HEK293 (cell line): ENCODE data around the gene RIPOR3.

Experiments
- CTCF ChIP-seq: fragments of 450-650 bp; formaldehyde crosslinking; IDR thresholded peaks from 2 replicates; pipeline ENCODE4 v1.5.1; 2016; ENCODE audit warnings: missing biosample characterization, missing genetic modification characterization
- ZBTB21 ChIP-seq: fragments of 450-650 bp; formaldehyde crosslinking; IDR thresholded peaks from 2 replicates; pipeline ENCODE4 v1.5.1; 2017; ENCODE audit warnings: missing biosample characterization, missing genetic modification characterization
- ZNF433 ChIP-seq: fragments of 450-650 bp; formaldehyde crosslinking; IDR thresholded peaks from 2 replicates; pipeline ENCODE4 v1.5.1; 2016; ENCODE audit warnings: missing biosample characterization, missing genetic modification characterization, low read depth
- ZNF747 ChIP-seq: fragments of 450-650 bp; formaldehyde crosslinking; IDR thresholded peaks from 2 replicates; pipeline ENCODE4 v1.5.1; 2016; ENCODE audit warnings: missing biosample characterization, missing genetic modification characterization

GRCh38 chr20:50629670-50630045, 61.7 kb downstream of the RIPOR3 start:
- TF ChIP-seq ZBTB21 (tag by site-specific recombination) (no peak), ZNF747 (tag by site-specific recombination) (no peak), CTCF (tag by site-specific recombination) (no peak), ZNF433 (tag by site-specific recombination) (no peak)
